Measurements from ENCODE around the gene BDKRB1.
"Not testable (repeated sequence)": the region's sequence is repeated elsewhere in the genome, so short reads cannot be mapped to it uniquely, and the experiment has no call there.

The BDKRB1 gene

DNA sequence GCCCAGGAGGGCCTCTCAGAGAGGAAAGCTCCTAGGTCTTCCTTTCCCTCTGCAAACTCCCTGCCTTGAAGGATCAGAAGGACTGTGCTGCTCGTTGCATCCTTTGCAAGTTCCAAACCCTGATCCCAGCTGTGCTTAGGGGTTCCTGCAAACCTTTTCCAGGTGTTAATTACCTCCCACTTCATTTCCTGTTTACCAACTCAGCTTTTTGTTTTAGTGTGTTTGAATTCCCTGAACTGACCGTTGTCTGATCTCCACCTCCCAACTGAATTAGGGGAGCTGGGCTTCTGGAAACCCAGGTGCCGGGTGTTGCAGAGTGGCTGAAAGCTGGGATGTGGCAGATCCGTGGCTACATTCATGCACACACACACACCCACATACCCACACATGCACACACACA is 20.6 kb upstream of the BDKRB1 start:
- DNase-seq: no peak

DNA sequence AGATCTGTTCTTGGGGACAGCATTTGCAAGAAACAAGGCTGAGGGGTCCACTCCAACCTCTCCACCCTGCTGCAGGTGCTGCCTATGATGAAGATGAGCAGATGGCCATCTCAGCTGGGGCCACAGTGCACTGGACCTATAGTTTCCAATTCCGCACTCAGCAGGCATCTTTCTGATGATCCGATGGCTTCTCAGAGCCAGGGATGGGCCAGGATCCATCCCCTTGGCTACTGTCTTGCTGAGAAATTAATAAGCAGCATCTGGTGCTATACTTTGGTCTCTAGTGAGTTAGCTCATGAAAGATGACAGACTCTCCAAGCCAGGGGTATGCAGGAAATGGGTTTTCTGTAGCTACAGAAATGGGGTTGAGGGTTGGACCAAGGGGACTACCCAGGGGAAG is 18.4 kb upstream of the BDKRB1 start:
- DNase-seq: no peak

- DNase-seq: no peak
Observed at GRCh38 chr14:96238676-96239265, 17.2 kb upstream of the BDKRB1 start.

GRCh38 chr14:96239711-96240141 is 16.3 kb upstream of the BDKRB1 start:
- no peak for DNase-seq

GRCh38 chr14:96240641-96241040 is 15.4 kb upstream of the BDKRB1 start:
- DNase-seq: no peak

DNA sequence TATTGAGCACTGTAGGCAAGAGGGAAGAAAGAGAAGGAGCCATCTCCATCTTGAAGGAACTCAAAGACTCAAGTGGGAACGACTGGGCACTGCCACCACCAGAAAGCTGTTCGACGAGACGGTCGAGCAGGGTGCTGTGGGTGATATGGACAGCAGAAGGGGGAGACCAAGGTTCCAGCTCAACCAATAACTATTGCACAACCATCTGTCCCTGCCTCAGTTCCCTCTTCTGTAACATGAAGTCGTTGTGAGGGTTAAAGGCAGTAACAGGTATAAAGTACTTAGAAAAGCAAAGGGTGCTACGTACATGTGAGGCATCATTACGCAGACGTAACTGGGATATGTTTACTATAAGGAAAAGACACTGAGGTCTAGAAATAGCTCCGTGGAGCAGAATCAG is 13.9 kb upstream of the BDKRB1 start:
- DNase-seq: no peak

DNA sequence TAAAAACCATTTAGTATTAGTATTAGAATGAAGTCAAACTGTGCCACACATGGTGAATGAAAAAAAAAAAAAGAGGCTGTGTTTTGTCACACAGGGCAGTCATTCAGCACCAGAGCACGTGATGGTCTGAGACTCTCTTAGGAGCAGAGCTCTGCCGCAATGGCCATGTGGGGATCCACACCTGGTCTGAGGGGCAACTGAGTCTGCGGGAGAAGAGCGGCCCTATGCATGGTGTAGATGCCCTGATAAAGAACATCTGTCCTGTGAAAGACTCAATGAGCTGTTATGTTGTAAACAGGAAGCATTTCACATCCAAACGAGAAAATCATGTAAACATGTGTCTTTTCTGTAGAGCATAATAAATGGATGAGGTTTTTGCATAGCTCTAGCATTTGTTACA is 12.2 kb upstream of the BDKRB1 start:
- no peak for DNase-seq

- not testable (repeated sequence) for DNase-seq
Observed at GRCh38 chr14:96245074-96245473, 10.9 kb upstream of the BDKRB1 start.

DNA sequence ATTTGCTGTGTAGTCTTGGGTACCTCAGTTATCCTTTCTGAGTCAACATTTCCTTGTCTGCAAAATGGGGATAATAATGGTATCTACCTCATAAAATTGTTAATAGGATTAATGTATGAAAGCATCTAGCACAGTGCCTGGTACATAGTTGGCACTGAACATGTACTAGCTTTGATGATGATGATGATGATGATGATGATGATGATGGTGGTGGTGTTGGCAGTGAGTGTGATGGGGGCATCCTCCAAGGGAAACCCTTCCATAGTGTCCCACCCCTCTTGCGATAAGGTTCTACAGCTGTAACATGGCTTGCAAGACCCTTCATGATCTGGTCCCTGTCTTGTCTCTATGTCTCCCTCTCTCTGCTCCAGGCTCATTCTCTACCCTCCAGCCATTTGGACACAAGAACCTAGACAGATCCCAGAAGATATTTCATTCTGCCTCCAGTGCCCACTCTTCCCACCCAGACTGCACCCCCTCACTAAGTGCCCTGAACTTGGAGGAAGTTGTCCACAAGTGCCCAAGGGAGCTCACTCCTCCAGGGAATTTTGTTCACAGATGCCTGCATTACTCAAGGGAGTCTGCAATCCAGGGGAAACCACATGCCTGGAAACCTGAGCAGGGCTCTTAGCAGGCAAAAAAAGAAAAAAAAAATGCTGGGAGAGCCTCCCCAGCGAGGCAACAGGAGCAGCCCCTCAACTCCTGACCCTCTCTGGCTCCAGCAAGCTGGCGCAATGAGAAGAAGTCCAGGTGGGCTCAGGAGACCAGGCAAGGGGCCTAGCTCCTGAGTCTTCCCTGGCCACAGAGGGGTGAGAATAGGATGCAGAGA is 10.1 kb upstream of the BDKRB1 start:
- no peak for DNase-seq

- no peak for DNase-seq
Observed at GRCh38 chr14:96246539-96246847, 9.5 kb upstream of the BDKRB1 start.

- DNase-seq: no peak
Observed at GRCh38 chr14:96247031-96247430, 9.0 kb upstream of the BDKRB1 start.

- no peak for DNase-seq
Observed at GRCh38 chr14:96249029-96249428, 7.0 kb upstream of the BDKRB1 start.

GRCh38 chr14:96250485-96250884 is 5.5 kb upstream of the BDKRB1 start:
- no peak for DNase-seq

DNA sequence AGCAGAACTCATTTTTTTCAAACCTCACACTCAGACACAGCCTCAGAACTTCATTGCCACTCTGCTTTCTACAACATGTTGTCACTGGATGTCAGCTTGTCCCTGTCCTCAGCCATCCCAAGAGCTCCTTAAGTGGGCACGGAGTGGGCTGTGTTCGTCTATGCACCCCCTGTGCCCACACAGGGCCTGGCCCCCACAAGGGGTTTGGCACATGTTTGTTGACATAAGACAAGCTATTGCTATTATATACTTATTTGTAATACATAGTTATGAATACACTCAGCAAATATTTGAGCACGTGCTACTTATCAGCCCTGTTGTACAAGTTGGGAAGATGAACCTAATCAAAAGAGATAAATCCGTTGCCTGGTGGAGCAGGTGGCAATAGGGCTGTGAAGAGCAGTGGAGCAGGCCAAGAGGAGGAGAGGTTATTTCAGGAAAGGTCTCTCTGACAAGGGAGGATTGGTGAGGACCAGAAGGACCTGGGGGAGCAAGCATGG is 4.3 kb upstream of the BDKRB1 start:
- no peak for DNase-seq

DNA sequence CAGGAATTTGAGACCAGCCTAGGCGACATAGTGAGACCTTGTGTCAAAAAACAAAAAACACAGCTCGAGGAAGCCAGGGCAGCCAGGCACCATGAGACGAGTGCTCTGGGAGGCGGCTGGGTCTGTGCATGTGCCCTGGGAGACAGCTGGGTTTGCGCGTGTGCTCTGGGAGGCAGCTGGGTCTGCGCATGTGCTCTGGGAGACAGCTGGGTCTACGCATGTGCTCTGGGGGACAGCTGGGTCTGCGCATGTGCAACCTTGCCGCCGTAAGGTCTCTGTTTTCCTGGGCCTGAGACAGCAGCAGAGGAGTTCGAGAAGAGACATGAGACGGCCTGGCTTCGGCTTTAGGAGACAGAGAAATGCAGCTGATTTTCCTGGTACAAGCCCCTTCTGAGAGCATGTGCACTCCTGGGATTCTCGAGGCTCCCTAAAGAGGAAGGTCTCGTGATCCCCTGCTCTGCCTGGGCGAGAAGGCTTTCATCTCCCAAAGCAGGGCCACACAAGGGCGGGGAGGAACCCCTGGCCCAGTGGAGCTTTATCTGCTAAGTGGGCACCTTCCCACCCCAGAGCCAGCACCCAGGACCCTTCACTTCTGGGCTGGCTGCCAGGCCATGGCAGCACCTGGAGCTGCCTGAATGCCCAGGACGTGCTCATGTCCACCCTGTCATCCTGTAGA is 3.5 kb upstream of the BDKRB1 start:
- DNase-seq: no peak

- no peak for DNase-seq
Observed at GRCh38 chr14:96252999-96253539, 2.9 kb upstream of the BDKRB1 start.

GRCh38 chr14:96254687-96255086 is 1.3 kb upstream of the BDKRB1 start:
- DNase-seq: no peak

- DNase-seq: no peak
Observed at GRCh38 chr14:96256407-96256806, 397 bp downstream of the BDKRB1 start.

DNA sequence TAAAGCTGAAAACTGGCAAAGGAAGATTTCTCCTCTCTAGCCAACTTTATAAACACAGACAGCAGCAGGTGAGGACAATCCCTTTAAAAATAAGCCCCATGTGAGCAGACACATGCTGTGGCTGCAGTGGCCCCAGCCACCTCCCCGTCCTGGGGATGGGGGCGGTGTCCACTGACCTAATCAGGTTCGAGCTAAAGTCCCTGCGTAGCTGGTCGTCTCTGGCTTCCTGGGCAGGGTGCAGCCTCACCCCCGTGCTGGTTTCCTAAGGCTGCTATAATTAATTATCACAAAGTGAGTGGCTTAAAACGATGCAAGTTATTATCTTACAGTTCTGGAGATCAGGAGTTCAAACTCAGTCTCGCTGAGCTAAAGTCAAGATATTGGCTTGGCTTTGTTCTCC is 1.0 kb downstream of the BDKRB1 start:
- DNase-seq: no peak

DNA sequence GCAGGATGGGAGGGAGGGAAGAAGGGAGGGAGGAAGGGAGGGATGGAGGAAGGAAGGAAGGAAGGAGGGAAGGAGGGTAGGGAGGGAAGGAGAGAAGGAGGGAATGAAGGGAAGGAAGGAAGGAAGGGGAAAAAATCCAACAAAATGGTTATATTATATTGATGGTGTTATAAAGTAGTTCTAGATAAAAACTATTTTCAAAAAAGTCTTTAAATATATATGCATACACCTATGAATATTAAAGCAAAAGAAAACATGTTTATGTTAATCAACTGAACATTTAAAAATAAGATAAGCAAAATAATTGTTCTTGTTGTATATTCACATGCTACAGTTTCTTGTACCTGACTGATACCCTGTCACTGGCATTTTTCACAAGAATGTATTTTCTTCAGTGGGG is 1.9 kb downstream of the BDKRB1 start:
- no peak for DNase-seq

DNA sequence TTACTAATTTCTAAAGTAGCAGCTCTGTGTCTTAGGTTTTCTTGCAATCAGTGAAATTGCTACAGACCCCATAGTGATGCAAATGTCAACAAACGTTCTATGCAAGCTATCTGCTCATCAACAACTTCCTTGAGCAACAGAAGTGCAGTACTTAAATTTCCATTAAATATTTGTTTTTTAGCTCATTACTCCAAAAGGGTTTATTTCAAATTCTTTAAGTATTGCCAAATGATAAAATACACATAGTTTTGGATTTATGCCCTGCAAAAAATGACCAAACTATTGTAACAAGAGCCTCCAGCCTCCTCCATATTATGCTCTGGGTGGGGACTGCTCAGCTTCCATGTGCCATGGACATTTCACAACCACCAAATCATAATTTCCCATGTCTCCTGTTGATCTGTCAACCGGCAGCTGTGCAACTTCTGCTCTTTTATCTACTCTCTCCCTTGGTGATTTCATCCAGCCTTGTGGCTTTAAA is 4.4 kb downstream of the BDKRB1 start:
- DNase-seq: no peak

DNA sequence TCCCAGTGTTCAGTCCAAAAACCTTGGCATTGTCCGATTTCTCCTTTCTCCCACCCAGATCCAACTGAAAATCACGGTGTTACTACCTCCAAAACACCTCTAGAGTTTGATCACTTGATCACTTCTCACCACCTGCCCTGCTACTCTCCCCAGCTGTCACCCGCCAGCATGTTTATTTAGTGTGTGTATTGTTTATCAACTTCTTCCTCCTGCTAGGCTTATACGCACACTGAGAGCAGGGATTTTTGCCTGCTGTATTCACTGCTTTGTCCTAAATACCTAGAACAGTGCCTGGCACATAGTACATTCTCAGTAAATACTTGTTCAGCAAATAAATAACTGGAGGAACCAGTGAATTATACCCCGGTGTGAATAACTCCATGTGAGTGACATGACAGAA is 5.0 kb downstream of the BDKRB1 start:
- no peak for DNase-seq

DNA sequence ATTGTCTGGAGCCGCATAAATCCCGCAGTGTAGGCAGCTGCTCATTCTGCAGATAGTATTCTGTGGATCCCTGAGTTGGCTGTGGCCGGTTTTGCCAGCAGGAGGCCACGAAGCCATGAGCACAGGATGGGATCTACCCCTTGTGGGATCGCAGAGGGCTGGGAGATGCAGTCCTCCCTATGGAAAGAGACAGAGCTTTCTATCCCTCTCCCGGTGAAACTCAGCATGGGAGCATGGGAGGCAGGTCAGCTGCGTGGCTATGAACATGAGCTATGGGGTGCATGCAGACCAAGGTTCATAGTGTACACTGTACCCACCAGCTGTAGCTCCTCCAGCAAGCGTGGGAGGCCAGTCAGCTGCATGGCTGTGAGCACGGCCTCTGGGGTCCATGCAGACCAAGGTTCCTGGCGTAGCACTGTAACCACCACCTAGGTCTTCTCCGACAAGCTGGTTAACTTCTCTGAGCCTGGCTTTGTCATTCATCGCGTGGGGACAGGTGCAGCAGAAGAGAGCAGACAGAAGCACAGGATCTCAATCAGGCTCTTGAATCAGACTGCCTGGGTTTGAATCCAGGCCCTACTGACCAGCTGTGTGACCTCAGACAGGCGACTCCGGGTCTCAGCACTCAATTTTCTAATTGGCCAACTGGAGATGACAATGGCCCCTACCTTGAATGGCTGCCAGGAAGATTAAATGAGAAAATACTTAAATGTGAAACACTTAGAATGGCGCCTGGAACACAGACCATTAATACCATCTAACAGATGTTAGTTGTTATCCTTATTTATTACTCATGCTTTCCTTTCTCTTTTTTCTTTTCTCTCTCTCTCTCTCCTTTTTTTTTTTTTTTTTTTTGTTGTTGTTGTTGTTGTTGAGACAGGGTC is 6.0 kb downstream of the BDKRB1 start:
- DNase-seq: no peak
